Vagina (tissue), 2 donors: ENCODE measurements around the gene TTC1.

Experiments used
- POLR2A ChIP-seq, 2 donors: fragments of 450-650 bp; IDR thresholded peaks; one replicate each; pipeline ENCODE4 v1.6.1; 2017; ENCODE audit warnings: antibody characterized with exemption in 2 of 2, mild to moderate bottlenecking in 2 of 2, moderate library complexity in 2 of 2
- TF ChIP-seq, protein P1 (sequence below), 3 experiments: fragments of 450-650 bp in 2 of 3; fragments of 200-600 bp in 1 of 3; sonication (generic) in 1 of 3; IDR thresholded peaks; one replicate each; pipeline ENCODE4 v1.5.1; 2017 to 2019; ENCODE audit warnings: antibody characterized with exemption in 3 of 3, mild to moderate bottlenecking in 2 of 3, moderate library complexity in 2 of 3

DNA sequence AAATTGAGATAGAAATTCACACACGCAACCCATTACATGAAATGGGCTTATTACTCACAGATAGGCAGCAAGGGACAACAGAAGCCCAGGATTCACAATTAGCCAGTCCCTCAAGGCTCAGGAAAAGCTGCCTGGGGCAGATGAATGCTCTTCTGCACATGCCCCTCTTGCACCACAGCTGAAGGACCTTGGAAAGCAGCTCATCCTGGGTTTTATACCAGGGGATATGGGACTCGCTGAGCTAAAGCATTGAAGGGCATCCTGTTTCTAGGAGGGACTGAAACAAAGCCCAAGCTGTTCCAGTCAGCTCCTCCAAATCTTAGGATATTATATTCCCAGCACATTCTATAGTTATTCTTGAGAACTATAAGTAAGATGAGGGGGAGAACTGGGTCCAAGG, 15.7 kb upstream of the TTC1 start:
- TF ChIP-seq POLR2A (IDR thresholded peaks at IDR 0.05) = no peak
- TF ChIP-seq, protein P1, sequence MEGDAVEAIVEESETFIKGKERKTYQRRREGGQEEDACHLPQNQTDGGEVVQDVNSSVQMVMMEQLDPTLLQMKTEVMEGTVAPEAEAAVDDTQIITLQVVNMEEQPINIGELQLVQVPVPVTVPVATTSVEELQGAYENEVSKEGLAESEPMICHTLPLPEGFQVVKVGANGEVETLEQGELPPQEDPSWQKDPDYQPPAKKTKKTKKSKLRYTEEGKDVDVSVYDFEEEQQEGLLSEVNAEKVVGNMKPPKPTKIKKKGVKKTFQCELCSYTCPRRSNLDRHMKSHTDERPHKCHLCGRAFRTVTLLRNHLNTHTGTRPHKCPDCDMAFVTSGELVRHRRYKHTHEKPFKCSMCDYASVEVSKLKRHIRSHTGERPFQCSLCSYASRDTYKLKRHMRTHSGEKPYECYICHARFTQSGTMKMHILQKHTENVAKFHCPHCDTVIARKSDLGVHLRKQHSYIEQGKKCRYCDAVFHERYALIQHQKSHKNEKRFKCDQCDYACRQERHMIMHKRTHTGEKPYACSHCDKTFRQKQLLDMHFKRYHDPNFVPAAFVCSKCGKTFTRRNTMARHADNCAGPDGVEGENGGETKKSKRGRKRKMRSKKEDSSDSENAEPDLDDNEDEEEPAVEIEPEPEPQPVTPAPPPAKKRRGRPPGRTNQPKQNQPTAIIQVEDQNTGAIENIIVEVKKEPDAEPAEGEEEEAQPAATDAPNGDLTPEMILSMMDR (IDR thresholded peaks at IDR 0.05) = no peak
